ENCODE data around the gene GBGT1.

DNA sequence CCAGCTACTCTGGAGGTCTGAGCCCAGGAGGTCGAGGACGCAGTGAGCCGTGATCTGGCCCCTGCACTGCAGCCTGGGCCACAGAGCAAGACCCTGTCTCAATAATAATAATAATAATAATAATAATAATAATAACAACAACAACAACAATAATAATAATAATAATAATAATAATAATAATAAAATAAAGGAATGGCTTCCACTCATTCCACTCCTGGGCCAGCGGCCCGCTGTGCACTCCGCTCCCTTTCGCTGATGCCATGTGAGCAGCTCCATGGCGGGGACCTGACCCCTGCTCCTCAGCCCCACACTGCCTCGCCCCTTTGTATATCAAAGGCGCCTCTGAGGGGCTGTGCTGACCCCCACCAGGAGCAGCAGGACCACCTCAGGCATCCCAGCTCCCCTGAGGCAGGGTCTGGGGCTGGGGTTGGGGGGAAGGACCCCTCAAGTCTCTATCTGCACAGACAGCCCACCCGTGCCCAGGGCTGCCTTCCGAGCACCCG, 20.0 kb downstream of the GBGT1 start:
- TF ChIP-seq, protein P1, sequence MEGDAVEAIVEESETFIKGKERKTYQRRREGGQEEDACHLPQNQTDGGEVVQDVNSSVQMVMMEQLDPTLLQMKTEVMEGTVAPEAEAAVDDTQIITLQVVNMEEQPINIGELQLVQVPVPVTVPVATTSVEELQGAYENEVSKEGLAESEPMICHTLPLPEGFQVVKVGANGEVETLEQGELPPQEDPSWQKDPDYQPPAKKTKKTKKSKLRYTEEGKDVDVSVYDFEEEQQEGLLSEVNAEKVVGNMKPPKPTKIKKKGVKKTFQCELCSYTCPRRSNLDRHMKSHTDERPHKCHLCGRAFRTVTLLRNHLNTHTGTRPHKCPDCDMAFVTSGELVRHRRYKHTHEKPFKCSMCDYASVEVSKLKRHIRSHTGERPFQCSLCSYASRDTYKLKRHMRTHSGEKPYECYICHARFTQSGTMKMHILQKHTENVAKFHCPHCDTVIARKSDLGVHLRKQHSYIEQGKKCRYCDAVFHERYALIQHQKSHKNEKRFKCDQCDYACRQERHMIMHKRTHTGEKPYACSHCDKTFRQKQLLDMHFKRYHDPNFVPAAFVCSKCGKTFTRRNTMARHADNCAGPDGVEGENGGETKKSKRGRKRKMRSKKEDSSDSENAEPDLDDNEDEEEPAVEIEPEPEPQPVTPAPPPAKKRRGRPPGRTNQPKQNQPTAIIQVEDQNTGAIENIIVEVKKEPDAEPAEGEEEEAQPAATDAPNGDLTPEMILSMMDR (conservative IDR thresholded peaks at IDR 0.05; ENCODE audit: low read depth, low read length): no peak
- no peak for TF ChIP-seq EZH2 (IDR thresholded peaks at IDR 0.05; ENCODE audit: low read length, unreplicated experiment)
